ENCODE data around the gene TMEM170A.

The TMEM170A gene

GRCh38 chr16:75494184-75494583 lies 29.7 kb upstream of the TMEM170A start:
- Histone ChIP-seq H3K9ac (ENCODE audit: low read length) (peak overlapping the region; percentile 78), H3K36me3 (ENCODE audit: control insufficient read depth, low read depth, low read length) (no peaks in the 10 kb centered on the region), H3K27me3 (ENCODE audit: control insufficient read depth, insufficient read depth, low read length) (peaks cover 5% of the 10 kb centered on the region), H3K4me3 (ENCODE audit: low read length) (peak overlapping the region; percentile 82), H3K4me1 (ENCODE audit: control insufficient read depth, low read depth, low read length) (peaks cover 6% of the 10 kb centered on the region), H3K27ac (ENCODE audit: low read length) (no peak overlapping the region), H3K9me3 (ENCODE audit: control insufficient read depth, low read depth, low read length) (no peaks in the 10 kb centered on the region)

GRCh38 chr16:75491876-75492275 lies 27.4 kb upstream of the TMEM170A start:
- peaks cover 5% of the 10 kb centered on the region for H3K27me3 ChIP-seq (ENCODE audit: control insufficient read depth, insufficient read depth, low read length)
- H3K4me1 ChIP-seq (ENCODE audit: control insufficient read depth, low read depth, low read length): peaks cover 6% of the 10 kb centered on the region
- H3K4me3 ChIP-seq (ENCODE audit: low read length): no peak overlapping the region
- H3K27ac ChIP-seq (ENCODE audit: low read length): no peak overlapping the region
- no peak overlapping the region for H3K9ac ChIP-seq (ENCODE audit: low read length)
- no peaks in the 10 kb centered on the region for H3K9me3 ChIP-seq (ENCODE audit: control insufficient read depth, low read depth, low read length)
- peaks cover 1% of the 10 kb centered on the region for H3K36me3 ChIP-seq (ENCODE audit: control insufficient read depth, low read depth, low read length)

- Histone ChIP-seq H3K9me3 (ENCODE audit: control insufficient read depth, low read depth, low read length) (no peaks in the 10 kb centered on the region), H3K4me1 (ENCODE audit: control insufficient read depth, low read depth, low read length) (no peaks in the 10 kb centered on the region), H3K4me3 (ENCODE audit: low read length) (no peak overlapping the region)
Measured at GRCh38 chr16:75488322-75488721, 23.8 kb upstream of the TMEM170A start.

DNA sequence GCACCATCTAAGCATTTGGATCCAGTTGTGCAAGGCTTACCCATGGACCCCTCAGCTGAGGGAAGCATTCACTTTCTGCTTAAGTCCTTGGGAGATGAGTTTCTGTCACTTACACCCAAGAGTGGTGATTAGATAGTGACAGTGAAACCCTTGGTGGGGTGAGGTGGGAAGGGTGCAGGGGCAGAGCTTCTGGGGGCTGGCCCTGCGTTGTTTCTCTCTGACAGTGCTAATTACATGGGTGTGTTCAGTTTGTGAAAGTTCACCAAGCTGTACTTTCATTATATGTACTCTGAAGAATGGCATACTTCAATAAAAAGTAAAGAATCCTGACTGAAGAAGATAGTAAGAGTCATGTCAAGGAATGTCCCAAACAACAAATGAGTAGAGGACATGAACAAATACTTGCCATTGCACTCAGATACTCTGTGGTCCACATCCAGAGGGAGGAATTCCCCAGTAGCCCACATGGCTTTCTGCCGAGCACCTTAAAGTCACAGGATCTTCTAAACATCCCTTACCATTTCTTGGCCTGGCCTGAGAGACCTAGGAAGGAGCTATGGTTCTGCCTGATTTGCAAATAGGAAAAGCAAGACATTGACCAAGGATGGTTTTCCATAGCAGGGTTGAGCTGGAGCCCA lies 22.3 kb upstream of the TMEM170A start:
- no peaks in the 10 kb centered on the region for H3K9me3 ChIP-seq (ENCODE audit: control insufficient read depth, low read depth, low read length)
- no peak overlapping the region for H3K4me3 ChIP-seq (ENCODE audit: low read length)
- H3K9ac ChIP-seq (ENCODE audit: low read length): no peak overlapping the region
- H3K36me3 ChIP-seq (ENCODE audit: control insufficient read depth, low read depth, low read length): peaks cover 6% of the 10 kb centered on the region
- no peak overlapping the region for H3K27ac ChIP-seq (ENCODE audit: low read length)
- no peaks in the 10 kb centered on the region for H3K4me1 ChIP-seq (ENCODE audit: control insufficient read depth, low read depth, low read length)
- no peaks in the 10 kb centered on the region for H3K27me3 ChIP-seq (ENCODE audit: control insufficient read depth, insufficient read depth, low read length)

More at GRCh38 chr16:75488322-75488721, 23.8 kb upstream of the TMEM170A start:
- Histone ChIP-seq H3K36me3 (ENCODE audit: control insufficient read depth, low read depth, low read length) (peaks cover 6% of the 10 kb centered on the region), H3K9ac (ENCODE audit: low read length) (no peak overlapping the region), H3K27ac (ENCODE audit: low read length) (no peak overlapping the region), H3K27me3 (ENCODE audit: control insufficient read depth, insufficient read depth, low read length) (no peaks in the 10 kb centered on the region)

- Histone ChIP-seq H3K9ac (ENCODE audit: low read length) (no peak overlapping the region), H3K9me3 (ENCODE audit: control insufficient read depth, low read depth, low read length) (no peaks in the 10 kb centered on the region), H3K4me3 (ENCODE audit: low read length) (no peak overlapping the region), H3K27me3 (ENCODE audit: control insufficient read depth, insufficient read depth, low read length) (no peaks in the 10 kb centered on the region), H3K36me3 (ENCODE audit: control insufficient read depth, low read depth, low read length) (peaks cover 6% of the 10 kb centered on the region), H3K4me1 (ENCODE audit: control insufficient read depth, low read depth, low read length) (no peaks in the 10 kb centered on the region), H3K27ac (ENCODE audit: low read length) (no peak overlapping the region)
Measured at GRCh38 chr16:75486014-75486675, 21.7 kb upstream of the TMEM170A start.

- Histone ChIP-seq H3K9me3 (ENCODE audit: control insufficient read depth, low read depth, low read length) (no peaks in the 10 kb centered on the region), H3K4me3 (ENCODE audit: low read length) (no peak overlapping the region), H3K27me3 (ENCODE audit: control insufficient read depth, insufficient read depth, low read length) (no peaks in the 10 kb centered on the region), H3K27ac (ENCODE audit: low read length) (no peak overlapping the region), H3K36me3 (ENCODE audit: control insufficient read depth, low read depth, low read length) (peaks cover 6% of the 10 kb centered on the region), H3K9ac (ENCODE audit: low read length) (no peak overlapping the region), H3K4me1 (ENCODE audit: control insufficient read depth, low read depth, low read length) (no peaks in the 10 kb centered on the region)
Measured at GRCh38 chr16:75485230-75486013, 20.9 kb upstream of the TMEM170A start.

GRCh38 chr16:75483222-75483621 lies 18.7 kb upstream of the TMEM170A start:
- no peak overlapping the region for H3K4me3 ChIP-seq (ENCODE audit: low read length)
- H3K36me3 ChIP-seq (ENCODE audit: control insufficient read depth, low read depth, low read length): peaks cover 18% of the 10 kb centered on the region
- no peaks in the 10 kb centered on the region for H3K9me3 ChIP-seq (ENCODE audit: control insufficient read depth, low read depth, low read length)
- H3K9ac ChIP-seq (ENCODE audit: low read length): no peak overlapping the region
- H3K27ac ChIP-seq (ENCODE audit: low read length): no peak overlapping the region
- no peaks in the 10 kb centered on the region for H3K27me3 ChIP-seq (ENCODE audit: control insufficient read depth, insufficient read depth, low read length)
- no peaks in the 10 kb centered on the region for H3K4me1 ChIP-seq (ENCODE audit: control insufficient read depth, low read depth, low read length)

GRCh38 chr16:75482434-75483205 lies 18.1 kb upstream of the TMEM170A start:
- peaks cover 18% of the 10 kb centered on the region for H3K36me3 ChIP-seq (ENCODE audit: control insufficient read depth, low read depth, low read length)
- H3K4me3 ChIP-seq (ENCODE audit: low read length): no peak overlapping the region
- H3K9ac ChIP-seq (ENCODE audit: low read length): no peak overlapping the region

GRCh38 chr16:75481475-75481874 lies 17.0 kb upstream of the TMEM170A start:
- Histone ChIP-seq H3K4me1 (ENCODE audit: control insufficient read depth, low read depth, low read length) (no peaks in the 10 kb centered on the region), H3K9ac (ENCODE audit: low read length) (no peak overlapping the region), H3K27ac (ENCODE audit: low read length) (no peak overlapping the region), H3K36me3 (ENCODE audit: control insufficient read depth, low read depth, low read length) (peaks cover 13% of the 10 kb centered on the region), H3K9me3 (ENCODE audit: control insufficient read depth, low read depth, low read length) (no peaks in the 10 kb centered on the region), H3K4me3 (ENCODE audit: low read length) (no peak overlapping the region), H3K27me3 (ENCODE audit: control insufficient read depth, insufficient read depth, low read length) (no peaks in the 10 kb centered on the region)

More at GRCh38 chr16:75482434-75483205, 18.1 kb upstream of the TMEM170A start:
- Histone ChIP-seq H3K4me1 (ENCODE audit: control insufficient read depth, low read depth, low read length) (no peaks in the 10 kb centered on the region), H3K27ac (ENCODE audit: low read length) (no peak overlapping the region), H3K27me3 (ENCODE audit: control insufficient read depth, insufficient read depth, low read length) (no peaks in the 10 kb centered on the region), H3K9me3 (ENCODE audit: control insufficient read depth, low read depth, low read length) (no peaks in the 10 kb centered on the region)

DNA sequence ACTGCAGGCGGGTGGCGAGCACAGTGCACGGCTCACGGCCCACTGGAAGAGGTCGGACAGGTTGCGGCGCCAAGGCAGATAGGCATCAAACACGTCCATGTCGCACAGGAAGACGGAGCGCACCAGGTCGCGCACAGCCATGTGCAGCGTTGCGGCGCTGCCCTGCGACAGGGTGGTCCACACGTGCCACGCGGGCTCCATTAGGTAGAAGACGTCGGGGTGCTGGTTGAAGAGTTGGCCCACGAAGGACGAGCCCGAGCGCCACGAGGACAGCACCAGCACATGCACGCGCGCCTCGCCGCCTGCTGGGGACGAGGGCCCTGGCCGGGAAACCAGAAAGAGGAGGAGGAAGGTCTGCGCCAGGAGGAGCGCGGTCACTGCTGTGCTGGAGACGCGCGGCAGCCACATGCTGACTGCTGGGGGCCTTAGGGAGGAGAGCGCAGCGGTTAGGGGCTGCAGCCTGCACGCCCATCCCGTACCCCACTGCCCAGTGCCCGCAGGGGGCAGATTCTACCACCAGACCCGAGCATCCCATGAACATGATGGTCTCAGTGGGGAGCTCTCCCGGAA lies 15.0 kb upstream of the TMEM170A start:
- peaks cover 12% of the 10 kb centered on the region for H3K36me3 ChIP-seq (ENCODE audit: control insufficient read depth, low read depth, low read length)
- no peaks in the 10 kb centered on the region for H3K9me3 ChIP-seq (ENCODE audit: control insufficient read depth, low read depth, low read length)
- H3K27me3 ChIP-seq (ENCODE audit: control insufficient read depth, insufficient read depth, low read length): no peaks in the 10 kb centered on the region
- no peak overlapping the region for H3K27ac ChIP-seq (ENCODE audit: low read length)
- no peak overlapping the region for H3K9ac ChIP-seq (ENCODE audit: low read length)
- H3K4me3 ChIP-seq (ENCODE audit: low read length): no peak overlapping the region
- no peaks in the 10 kb centered on the region for H3K4me1 ChIP-seq (ENCODE audit: control insufficient read depth, low read depth, low read length)
